Endometrial microvascular endothelial cells (primary cell): ENCODE results near the gene BET1L. TPM values are rescaled to one million over a fixed set of nuclear protein-coding genes. Genes with fewer than 3 reads are reported as not detected.
"Not testable (repeated sequence)": the region's sequence is repeated elsewhere in the genome, so short reads cannot be mapped to it uniquely, and the experiment has no call there.

ENCODE experiments used
- in situ Hi-C: cut with HindIII; loops from 2 replicates; pipeline ENCODE4 v1.10.0; 2017; ENCODE audit warnings: low sequenced_read_pairs, low pct_unique_long_range_greater_than_20kb; ENCODE audit errors: inconsistent ontology term
- total RNA-seq: library from RNA; depleted of rRNA; stranded (reverse); fragments of >200 nt; gene quantifications from one replicate; pipeline ENCODE4 v1.2.3, GENCODE V29; 2015; ENCODE audit errors: inconsistent ontology term

The BET1L gene, protein sequence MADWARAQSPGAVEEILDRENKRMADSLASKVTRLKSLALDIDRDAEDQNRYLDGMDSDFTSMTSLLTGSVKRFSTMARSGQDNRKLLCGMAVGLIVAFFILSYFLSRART
- total RNA-seq, result 26.9 TPM

DNA sequence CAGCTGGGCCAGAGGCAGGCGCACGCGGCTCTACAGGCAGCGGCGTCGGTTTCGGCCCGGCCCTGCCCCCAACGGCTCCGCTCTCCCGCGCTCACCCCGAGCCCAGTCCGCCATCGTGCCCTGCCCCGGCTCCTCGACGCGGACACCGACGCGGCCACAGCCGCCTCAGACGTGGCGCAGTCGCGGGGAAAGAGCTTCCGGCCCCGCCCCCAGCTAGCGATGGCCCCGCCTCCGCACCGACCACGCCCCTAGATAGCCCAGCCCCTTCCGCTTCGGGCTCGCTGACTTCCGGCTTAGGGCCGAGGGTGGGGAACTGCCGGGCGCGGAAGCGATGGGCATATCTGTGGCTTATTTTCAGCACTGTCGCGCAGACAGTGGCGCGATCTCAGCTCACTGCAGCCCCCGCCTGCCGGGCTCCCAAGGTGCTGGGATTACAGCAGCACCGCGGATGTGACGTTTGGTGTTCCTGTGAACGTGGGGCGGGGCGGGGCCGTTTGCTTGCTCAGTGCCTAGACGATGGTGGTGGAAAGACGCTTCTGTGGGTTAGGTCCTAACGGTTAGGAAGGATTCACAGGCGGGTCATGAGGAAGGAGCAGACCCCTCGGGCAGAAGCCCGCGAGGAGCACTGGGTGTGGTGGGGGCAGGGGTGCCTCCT lies at the start of gene BET1L, which contains the start of gene RIC8A:
Gene BET1L, minus strand, starts transcription at position 192 of the 655 bp plus-strand sequence. Its CDS starts 78 bp downstream, at position 114.
Gene RIC8A, plus strand, starts transcription at position 501 of the 655 bp plus-strand sequence. CDS start 1,147 bp downstream, outside the sequence.
- in situ Hi-C loops, result no loop called here

DNA sequence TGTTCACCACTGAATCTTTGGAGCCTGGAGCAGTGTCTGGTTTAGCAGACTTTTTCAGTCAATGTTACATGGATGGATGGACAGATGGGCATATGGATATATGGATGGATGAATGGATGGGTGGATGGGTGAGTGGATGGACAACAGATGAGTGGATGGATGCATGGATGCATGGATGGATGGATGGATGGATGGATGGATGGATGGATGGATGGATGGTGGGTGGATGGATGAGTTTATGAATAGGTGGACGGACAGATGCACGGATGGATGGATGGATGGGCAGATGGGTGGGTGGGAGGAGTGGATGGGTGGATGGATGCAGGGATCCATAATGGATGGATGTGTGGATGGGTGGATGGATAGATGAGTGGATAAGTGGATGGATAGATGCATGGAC lies 48.6 kb upstream of the BET1L start:
- in situ Hi-C loops, result no loop called here

DNA sequence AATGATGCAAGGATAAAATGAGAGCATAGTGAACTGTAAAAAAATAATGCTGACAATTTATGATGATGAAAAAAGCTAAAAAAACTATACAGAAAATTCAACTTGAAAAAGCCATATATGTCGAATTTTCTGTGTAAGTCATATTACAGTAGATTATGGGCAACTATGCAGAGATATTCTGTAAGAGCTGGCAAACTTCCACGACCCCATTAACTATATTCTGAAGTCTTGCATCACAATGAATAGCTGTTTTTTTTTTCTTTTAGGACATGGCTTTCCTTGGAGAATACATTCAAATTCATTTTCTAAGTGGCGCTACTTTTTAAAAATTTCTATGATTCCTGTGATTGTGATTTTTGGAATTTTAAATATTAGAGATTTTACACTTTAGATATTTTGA lies 48.0 kb upstream of the BET1L start:
- in situ Hi-C loops, result no loop called here

DNA sequence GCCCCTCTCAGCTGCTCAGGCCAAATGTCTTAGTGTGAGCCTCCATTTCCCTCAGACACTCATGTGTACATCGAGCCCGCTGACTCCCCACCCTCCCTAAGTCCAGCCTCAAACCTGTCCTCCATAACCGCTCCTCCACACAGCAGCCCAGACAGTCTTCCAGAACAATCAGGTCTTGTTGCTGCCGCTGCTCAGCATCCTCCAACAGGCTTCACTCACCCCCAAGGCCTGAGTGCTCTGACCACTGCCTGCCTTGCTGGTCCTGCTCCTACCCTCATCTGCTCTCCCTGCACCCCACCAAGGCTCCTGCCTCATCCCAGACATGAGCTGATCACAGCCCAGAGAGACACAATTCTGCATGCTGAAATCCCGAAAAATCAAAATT lies 46.7 kb upstream of the BET1L start:
- in situ Hi-C loops, result no loop called here

DNA sequence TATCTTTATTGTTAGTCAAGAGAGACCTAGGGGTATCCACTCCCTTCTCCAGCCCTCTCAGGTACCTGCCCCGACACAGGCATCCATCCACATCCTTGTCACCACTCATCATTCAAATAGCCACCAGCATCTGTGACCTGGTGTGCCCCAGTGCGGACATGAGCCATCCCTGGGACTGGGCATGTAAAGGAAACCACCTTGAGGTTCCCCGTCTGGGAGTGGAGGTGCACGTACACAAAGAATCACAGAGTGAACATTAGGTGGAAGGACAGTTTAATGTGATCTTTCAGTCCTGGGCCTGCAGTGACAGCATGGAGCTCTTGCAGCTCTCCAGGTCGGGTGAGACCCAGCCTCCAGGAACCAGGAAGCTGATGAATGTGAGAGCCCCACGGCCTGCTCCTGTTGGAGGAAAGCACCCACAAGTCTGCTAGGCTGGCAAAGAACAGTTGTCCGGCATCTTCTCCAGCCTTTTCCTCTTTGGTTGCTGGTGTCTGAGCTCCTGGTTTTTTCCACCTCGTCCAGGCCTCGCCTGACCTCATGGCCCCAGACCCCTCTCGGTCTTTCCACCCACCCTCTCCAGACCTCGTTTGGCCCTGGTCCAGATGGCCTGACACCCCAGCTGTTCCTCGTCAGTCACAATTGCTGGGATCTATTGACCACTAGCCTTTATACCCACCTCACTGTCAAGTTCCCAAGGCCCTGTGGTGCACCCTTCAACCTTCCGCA lies 46.1 kb upstream of the BET1L start:
- in situ Hi-C loops, result no loop called here

DNA sequence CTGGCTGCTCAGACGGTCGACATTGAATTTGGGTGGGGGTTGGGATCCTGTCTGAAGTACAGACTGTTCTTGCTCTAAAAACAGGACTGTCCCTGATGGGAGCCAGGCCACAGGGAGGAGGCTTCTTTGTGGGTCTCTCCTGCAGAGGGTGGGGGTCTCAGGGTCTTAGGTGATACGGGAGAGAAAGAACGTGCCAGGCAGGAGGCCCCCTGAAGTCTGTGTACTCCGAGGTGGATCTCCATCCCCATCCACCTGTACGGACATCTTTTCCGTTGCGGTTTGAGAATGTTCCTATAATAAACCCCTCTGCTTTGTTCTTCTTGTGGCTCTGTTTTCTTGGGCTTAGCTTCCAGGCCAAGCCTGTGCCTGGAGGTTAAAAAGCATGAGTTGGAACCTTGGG lies 45.5 kb upstream of the BET1L start:
- in situ Hi-C loops, result no loop called here

DNA sequence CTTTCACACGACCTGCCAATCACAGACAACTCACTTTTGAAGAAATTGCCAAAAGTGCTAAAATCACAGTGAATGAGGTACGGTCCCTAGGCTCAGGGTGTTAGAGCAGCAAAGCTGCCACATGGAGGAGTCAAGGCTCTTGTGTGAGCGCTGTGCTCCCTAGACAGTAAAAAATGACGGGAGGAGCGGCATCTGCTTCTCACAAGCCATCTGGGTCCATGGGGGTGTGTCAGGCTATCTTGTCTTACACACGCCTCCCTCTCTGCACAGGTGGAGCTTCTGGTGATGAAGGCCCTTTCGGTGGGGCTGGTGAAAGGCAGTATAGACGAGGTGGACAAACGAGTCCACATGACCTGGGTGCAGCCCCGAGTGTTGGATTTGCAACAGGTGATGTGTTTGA lies 44.4 kb upstream of the BET1L start:
- in situ Hi-C loops, result no loop called here

DNA sequence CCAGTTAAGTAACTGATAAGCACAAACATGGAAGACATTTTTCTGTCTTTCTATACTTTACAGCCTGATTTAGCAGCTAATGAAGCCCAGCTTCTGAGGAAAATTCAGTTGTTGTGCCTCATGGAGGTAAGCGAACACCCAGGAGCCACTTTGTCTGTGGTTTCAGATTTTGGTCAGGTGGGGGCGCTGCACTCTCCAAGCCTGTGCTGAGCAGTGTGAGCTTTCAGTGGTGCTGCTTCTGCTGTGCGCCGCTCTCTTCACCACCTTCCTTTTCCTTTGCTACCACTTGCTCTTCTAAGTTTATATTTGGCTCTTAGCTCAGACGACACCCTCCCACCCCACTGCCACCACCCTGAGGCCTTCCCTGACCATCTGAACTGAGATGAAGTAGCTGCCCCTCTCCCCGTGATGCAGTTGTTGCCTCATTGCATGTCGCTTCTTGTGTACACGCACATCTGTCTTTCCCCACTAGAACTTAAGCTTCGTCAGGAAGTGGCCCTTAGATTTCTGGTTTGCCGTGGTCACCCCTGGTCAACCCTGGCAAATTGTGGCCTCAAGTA lies 43.6 kb upstream of the BET1L start:
- in situ Hi-C loops, result no loop called here

DNA sequence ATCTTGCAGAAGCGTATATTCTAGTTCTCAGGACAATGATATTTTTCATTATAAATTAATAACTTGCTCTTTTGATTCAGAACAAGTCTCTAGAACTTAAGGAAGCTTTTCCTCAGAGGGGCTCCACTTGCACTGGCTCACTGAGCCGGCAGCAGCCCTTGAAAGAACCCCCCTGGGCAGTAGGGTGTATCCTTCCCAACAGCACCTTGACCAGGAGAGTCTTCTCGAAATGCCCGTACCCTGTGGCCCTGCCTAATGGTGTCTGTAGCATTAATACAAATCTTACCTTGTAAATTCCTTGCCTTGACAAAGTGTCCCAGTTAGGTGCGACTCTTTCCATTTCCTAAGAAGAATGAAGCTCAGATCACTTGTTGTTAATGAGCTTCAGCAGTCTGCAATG lies 43.1 kb upstream of the BET1L start:
- in situ Hi-C loops, result no loop called here

DNA sequence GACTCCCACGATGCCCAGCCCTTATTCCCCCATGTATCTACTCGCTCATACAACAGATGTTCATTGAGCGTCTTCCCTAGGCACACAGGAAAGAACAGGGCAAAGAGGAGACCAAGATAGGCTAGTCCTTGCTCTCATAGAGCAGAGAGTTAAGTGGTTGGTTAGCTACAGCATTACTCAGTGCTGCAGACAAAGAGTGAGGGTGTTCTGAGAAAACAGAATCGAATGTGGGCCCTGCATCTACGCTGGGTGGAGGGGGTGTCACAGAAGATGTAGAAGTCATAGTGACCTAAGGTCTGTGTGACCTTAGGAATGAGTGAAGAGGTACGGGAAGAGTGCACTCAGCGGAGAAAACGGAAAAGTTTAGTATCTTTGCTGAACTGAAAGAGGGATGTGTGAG lies 41.9 kb upstream of the BET1L start:
- in situ Hi-C loops, result no loop called here

DNA sequence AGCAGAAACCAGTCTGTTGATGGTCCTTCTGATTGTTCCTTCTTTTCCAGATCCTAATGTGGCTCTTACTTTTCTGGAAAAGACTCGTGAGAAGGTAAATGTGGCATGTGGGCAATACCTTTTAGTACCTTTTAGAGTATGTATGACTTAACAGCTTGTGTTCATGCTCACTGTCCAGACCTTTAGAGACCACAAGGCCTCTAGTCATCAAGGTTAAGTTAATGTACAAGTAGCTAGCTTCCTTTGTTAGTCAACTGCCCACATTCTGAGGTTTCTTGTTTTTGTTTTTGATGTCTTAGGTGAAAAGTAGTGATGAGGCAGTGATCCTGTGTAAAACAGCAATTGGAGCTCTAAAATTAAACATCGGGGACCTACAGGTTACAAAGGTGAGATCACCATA lies 37.2 kb upstream of the BET1L start:
- in situ Hi-C loops, result no loop called here

DNA sequence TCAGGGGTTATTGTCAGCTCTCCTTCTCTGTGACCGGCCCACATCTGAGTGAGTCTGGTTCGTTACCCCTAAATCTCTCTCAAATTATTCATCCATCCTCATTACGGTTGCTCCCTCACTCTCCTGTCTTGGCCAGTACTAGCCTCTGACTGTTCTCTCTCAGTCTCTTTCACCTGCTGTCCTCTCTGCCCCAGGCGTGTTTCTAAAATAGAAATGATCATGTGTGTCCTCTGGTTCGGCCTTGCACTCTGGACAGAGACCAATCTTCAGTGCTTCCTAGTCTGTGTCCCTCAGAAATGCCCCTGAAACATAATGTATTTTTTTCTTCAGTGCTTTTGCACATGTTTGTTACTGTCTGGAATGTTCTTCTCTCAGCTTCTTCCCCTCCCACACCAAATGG lies 34.4 kb upstream of the BET1L start:
- in situ Hi-C loops, result no loop called here

DNA sequence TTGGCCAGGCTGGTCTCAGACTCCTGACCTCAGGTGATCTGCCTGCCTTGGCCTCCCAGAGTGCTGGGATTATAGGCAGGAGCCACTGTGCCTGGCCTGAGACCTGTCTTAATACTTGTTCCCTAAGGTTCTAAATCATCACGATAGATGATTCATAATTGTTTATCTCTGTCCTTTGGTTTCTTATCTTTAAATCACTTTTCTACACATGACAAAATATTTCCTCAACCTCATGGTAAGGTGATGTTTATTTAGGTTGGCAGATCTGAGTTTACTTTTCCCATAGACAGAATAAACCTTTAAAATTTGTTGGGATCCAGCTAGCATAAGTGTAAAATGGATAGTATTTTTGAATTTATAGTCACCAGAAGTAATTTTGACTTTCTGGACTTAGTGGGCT lies 33.1 kb upstream of the BET1L start:
- in situ Hi-C loops, result no loop called here

DNA sequence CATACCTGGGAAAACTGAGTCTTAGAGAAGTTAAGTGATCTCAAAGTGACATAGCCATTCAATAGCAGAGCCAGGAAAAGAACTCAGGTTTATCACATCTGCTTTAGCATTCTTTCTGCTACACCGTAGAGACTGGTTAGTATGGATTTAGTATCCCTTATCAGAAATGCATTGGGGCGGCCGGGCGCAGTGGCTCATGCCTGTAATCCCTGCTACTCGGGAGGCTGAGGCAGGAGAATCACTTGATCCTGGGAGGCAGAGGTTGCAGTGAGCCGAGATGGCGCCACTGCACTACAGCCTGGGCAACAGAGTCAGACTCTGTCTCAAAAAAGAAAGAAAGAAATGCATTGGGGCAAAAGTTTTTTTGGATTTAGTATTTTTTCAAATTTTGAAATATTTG lies 31.1 kb upstream of the BET1L start:
- in situ Hi-C loops, result not testable (repeated sequence)

DNA sequence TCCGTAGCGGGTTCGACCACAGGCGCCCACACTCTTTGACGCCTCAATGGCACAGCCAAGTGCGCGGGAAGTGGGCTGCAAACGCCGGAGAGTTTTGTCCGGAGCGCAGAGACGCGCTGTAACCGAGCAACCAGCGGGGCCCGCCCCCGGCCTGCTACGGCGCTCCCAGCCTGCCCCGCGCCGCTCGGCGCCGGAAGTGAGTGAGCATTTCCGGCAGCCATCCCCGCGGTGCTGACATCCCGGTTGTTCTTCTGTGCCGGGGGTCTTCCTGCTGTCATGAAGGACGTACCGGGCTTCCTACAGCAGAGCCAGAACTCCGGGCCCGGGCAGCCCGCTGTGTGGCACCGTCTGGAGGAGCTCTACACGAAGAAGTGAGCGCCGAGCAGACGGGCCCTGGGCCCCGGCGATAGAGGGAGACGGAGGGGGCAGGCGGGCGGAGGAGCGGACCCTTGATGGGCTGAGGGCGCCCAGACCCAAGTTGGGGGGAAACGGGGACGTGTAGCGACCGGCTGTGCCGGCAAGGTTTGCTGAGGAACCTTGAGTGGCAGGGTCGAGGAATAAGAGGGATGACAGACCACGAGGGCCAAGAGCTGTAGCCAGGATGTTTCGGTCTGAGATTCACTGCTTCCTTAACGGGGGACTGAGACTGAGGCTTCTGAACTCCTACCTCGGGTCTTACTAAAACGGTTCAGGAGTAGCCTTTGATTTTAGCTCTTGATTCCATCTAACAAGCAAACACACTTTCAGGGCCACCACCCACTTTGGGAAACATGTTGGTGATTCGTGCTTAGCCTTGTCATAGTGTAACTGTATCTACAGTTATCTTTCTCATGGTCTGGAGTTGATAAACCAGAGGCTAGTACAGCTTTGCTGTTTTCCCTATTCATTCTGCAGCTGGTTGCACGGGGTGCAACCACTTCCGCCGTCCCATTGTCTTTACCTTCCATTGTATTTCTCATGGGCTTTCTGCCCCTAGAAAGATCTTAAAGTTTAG lies 29.9 kb upstream of the BET1L start, which contains the start of gene PSMD13:
Gene PSMD13, plus strand, starts transcription at position 203 of the 994 bp plus-strand sequence. Its CDS starts 74 bp downstream, at position 277.
- in situ Hi-C loops, result no loop called here

DNA sequence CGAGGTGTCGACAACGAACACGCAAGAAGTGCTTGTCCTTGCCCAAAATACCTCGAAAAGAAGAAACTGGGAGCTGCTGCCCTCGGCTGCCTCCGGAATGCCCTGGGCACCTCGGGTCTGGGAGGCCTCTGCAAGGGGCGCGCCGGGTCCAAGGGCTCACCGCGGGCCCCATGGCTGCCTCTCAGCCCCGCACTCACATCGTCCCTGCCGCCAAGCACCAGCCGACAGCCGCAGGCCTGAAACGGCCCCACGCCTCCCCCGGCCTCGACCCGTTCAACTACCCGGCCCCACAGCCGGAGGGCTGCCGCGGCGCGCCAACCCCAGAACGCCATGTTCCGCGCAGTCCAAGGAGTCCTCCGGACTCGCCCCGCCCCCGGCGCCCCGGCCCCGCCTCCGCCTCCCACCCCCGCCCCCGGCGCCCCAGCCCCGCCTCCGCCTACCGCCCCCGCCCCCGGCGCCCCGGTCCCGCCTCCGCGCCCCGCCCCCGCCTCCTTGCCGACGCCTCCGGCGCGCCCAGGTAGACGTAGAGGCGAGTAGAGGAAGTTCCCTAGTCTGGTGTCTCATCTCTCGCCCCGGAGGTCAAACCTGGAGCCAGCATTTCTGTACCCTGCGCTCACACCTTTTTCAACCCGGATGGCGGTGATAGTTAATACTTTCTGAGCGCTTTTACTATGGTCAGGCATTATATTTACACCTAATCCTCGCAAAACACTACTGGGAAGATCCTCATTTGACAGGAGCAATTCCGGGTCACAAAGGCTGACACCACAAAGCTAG lies 29.0 kb upstream of the BET1L start, which contains the start of gene SIRT3:
Gene SIRT3, minus strand, starts transcription at position 346 of the 777 bp plus-strand sequence. Its CDS starts 14 bp downstream, at position 332.
- in situ Hi-C loops, result no loop called here

DNA sequence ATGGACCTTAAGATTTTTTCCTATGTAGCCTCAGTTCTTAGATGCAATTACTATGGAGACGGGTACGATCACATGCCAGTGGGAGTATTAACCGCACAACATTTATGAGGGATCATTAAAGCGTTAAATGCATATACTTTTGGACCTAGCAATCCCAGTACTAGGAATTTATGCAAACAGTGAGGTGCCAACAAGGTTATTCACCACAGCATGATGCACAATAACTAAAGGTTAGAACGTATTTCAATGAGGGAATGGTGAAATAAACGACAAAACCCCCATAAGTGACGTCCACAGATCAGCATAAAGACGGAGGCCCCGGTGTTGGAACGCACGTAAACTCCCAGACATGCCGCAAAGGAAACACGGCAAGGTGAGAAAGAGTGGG lies 28.4 kb upstream of the BET1L start:
- in situ Hi-C loops, result no loop called here

DNA sequence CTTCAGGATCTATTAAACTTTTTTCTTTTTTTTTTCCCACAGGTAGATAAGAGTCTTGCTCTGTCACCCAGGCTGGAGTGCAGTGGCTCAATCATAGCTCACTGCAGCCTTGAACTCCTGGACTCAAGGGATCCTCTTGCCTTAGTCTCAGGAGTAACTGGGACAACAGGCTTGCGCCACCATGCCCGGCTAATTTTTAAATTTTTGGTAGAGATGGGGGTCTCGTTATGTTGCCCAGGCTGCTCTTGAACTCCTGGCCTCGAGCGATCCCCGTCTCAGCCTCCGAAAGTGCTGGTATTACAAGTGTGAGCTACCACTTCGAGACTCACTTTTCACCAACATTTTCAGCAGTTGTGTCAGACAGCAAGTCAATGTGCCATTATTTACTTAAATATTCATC lies 28.0 kb upstream of the BET1L start:
- in situ Hi-C loops, result no loop called here
